GM23338 (cell line): Measurements from ENCODE around the gene IFI44L. TPM values are rescaled to one million over a fixed set of nuclear protein-coding genes. Genes with fewer than 3 reads are reported as not detected.

Source experiments
- ATAC-seq: fragments of 200-7000 bp; cut with Tn5 transposase; 3 replicates; pipeline ENCODE4 v1.9.1; 2020
- DNase-seq: peaks from one replicate; pipeline ENCODE4 v3.0.0-alpha.2; 2015; ENCODE audit warnings: low spot score
- H2AFZ ChIP-seq: fragments of 200-600 bp; sonication (generic); 2 replicates; pipeline ENCODE4 v1.8.0; 2016; ENCODE audit warnings: antibody characterized with exemption, mild to moderate bottlenecking, moderate library complexity
- H3F3A ChIP-seq: fragments of 200-600 bp; sonication (generic); replicated peaks from 2 replicates; pipeline ENCODE4 v1.8.0; 2017; ENCODE audit warnings: antibody characterized with exemption, mixed run types, low read depth
- H3K27ac ChIP-seq: fragments of 200-600 bp; sonication (generic); 2 replicates; pipeline ENCODE4 v1.6.1; 2016; ENCODE audit warnings: low read depth
- H3K27me3 ChIP-seq: fragments of 200-600 bp; sonication (generic); 2 replicates; pipeline ENCODE4 v1.8.0; 2016; ENCODE audit warnings: mild to moderate bottlenecking, mixed run types, moderate library complexity; ENCODE audit not compliant: insufficient read depth
- H3K36me3 ChIP-seq: fragments of 200-600 bp; sonication (generic); 2 replicates; pipeline ENCODE4 v1.8.0; 2016; ENCODE audit warnings: mild to moderate bottlenecking; ENCODE audit not compliant: insufficient read depth
- H3K4me1 ChIP-seq: fragments of 200-600 bp; sonication (generic); 2 replicates; pipeline ENCODE4 v1.8.0; 2016; ENCODE audit warnings: mild to moderate bottlenecking, moderate library complexity; ENCODE audit not compliant: insufficient read depth
- H3K4me2 ChIP-seq: fragments of 200-600 bp; sonication (generic); 2 replicates; pipeline ENCODE4 v1.7.1; 2017; ENCODE audit warnings: mixed run types
- H3K4me3 ChIP-seq: fragments of 200-600 bp; sonication (generic); 2 replicates; pipeline ENCODE4 v1.6.1; 2016; ENCODE audit warnings: mixed run types
- H3K79me2 ChIP-seq: fragments of 200-600 bp; sonication (generic); replicated peaks from 2 replicates; pipeline ENCODE4 v1.8.0; 2017; ENCODE audit warnings: mild to moderate bottlenecking; ENCODE audit not compliant: insufficient read depth
- H3K9me2 ChIP-seq: fragments of 200-600 bp; sonication (generic); 2 replicates; pipeline ENCODE4 v1.8.0; 2017; ENCODE audit not compliant: insufficient read depth
- H4K20me1 ChIP-seq: fragments of 200-600 bp; sonication (generic); replicated peaks from 2 replicates; pipeline ENCODE4 v1.8.0; 2017; ENCODE audit warnings: mild to moderate bottlenecking; ENCODE audit not compliant: insufficient read depth
- H3K27ac Mint-ChIP-seq: 2 replicates; pipeline ENCODE4 v1.8.0; 2020; ENCODE audit warnings: inconsistent platforms, mild to moderate bottlenecking, moderate library complexity, mixed read lengths
- H3K27me3 Mint-ChIP-seq: 3 replicates; pipeline ENCODE4 v1.8.0; 2022; ENCODE audit warnings: low read depth, mild to moderate bottlenecking, moderate library complexity, mixed read lengths, inconsistent platforms; ENCODE audit not compliant: insufficient read depth, poor library complexity
- H3K36me3 Mint-ChIP-seq: 3 replicates; pipeline ENCODE4 v1.8.0; 2021; ENCODE audit warnings: low read depth, mild to moderate bottlenecking, inconsistent platforms, moderate library complexity, mixed read lengths
- H3K4me1 Mint-ChIP-seq: 3 replicates; pipeline ENCODE4 v1.8.0; 2020; ENCODE audit warnings: mild to moderate bottlenecking, inconsistent platforms, mixed read lengths
- H3K4me3 Mint-ChIP-seq: 3 replicates; pipeline ENCODE4 v1.8.0; 2021; ENCODE audit warnings: moderate library complexity, mild to moderate bottlenecking, inconsistent platforms, mixed read lengths
- H3K9me3 Mint-ChIP-seq: 3 replicates; pipeline ENCODE4 v1.8.0; 2020; ENCODE audit warnings: moderate library complexity, mild to moderate bottlenecking, inconsistent platforms, mixed read lengths
- CREB1 ChIP-seq: fragments of 250-450 bp; sonication (Bioruptor Pico); IDR thresholded peaks from 2 replicates; pipeline ENCODE4 v1.5.0; 2020; ENCODE audit warnings: low read depth, mild to moderate bottlenecking, moderate library complexity
- EZH2 ChIP-seq: fragments of 200-600 bp; sonication (generic); IDR thresholded peaks from one replicate; pipeline ENCODE4 v1.8.0; 2017; ENCODE audit warnings: antibody characterized with exemption, mild to moderate bottlenecking, low read depth; ENCODE audit not compliant: unreplicated experiment
- EZH2phosphoT487 ChIP-seq: fragments of 200-600 bp; sonication (generic); IDR thresholded peaks from one replicate; pipeline ENCODE4 v1.8.1; 2018; ENCODE audit warnings: antibody characterized with exemption; ENCODE audit not compliant: unreplicated experiment
- JUNB ChIP-seq: IDR thresholded peaks from one replicate; pipeline ENCODE4 v1.6.1; 2016; ENCODE audit warnings: antibody characterized with exemption; ENCODE audit not compliant: unreplicated experiment
- NANOG ChIP-seq: IDR thresholded peaks from 2 replicates; pipeline ENCODE4 v1.6.1; 2016; ENCODE audit warnings: antibody characterized with exemption, borderline replicate concordance
- POLR2AphosphoS5 ChIP-seq: IDR thresholded peaks from 2 replicates; pipeline ENCODE4 v1.6.1; 2016; ENCODE audit warnings: antibody characterized with exemption, low read depth
- STAT1 ChIP-seq: IDR thresholded peaks from one replicate; pipeline ENCODE4 v1.6.1; 2016; ENCODE audit warnings: antibody characterized with exemption; ENCODE audit not compliant: unreplicated experiment
- ZNF114 ChIP-seq: fragments of 250-450 bp; sonication (Bioruptor Pico); IDR thresholded peaks from 2 replicates; pipeline ENCODE4 v1.5.0; 2020; ENCODE audit warnings: mild to moderate bottlenecking, moderate library complexity
- ZNF331 ChIP-seq: fragments of 250-450 bp; sonication (Bioruptor Pico); IDR thresholded peaks from 2 replicates; pipeline ENCODE4 v1.5.0; 2020; ENCODE audit warnings: low read depth, mild to moderate bottlenecking, moderate library complexity
- polyA plus RNA-seq: library from polyadenylated mRNA; unstranded; fragments of >200 nt; fragmentation: Nextera tagmentation; extraction: Ambion mirVana; gene quantifications from 2 replicates; pipeline ENCODE4 v1.2.1, GENCODE V29; 2016
- total RNA-seq: library from RNA; depleted of rRNA; stranded (reverse); fragments of >200 nt; shearing (Covaris generic); gene quantifications from 2 replicates; pipeline ENCODE4 v1.2.3, GENCODE V29; 2014
- TF ChIP-seq, protein P1 (sequence below), 2 experiments: fragments of 200-600 bp in 1 of 2; sonication (generic) in 1 of 2; conservative IDR thresholded peaks; 2 replicates each; pipeline versions ENCODE4 v1.5.1 to v1.6.1; 2016 to 2017; ENCODE audit warnings: antibody characterized with exemption in 2 of 2, low read depth in 2 of 2, mild to moderate bottlenecking in 2 of 2, moderate library complexity in 1 of 2
- TF ChIP-seq, protein P2 (sequence below): IDR thresholded peaks from one replicate; pipeline ENCODE4 v1.6.1; 2018; ENCODE audit warnings: antibody characterized with exemption; ENCODE audit not compliant: unreplicated experiment
- TF ChIP-seq, protein P3 (sequence below): fragments of 250-450 bp; sonication (Bioruptor Pico); IDR thresholded peaks from 2 replicates; pipeline ENCODE4 v1.5.0; 2020; ENCODE audit warnings: mild to moderate bottlenecking, moderate library complexity
- TF ChIP-seq, protein P4 (sequence below): IDR thresholded peaks from 2 replicates; pipeline ENCODE4 v1.6.1; 2016; ENCODE audit warnings: antibody characterized with exemption

IFI44L gene
- total and polyA plus RNA-seq, 2 experiments from 2014 or later, result not detected

DNA sequence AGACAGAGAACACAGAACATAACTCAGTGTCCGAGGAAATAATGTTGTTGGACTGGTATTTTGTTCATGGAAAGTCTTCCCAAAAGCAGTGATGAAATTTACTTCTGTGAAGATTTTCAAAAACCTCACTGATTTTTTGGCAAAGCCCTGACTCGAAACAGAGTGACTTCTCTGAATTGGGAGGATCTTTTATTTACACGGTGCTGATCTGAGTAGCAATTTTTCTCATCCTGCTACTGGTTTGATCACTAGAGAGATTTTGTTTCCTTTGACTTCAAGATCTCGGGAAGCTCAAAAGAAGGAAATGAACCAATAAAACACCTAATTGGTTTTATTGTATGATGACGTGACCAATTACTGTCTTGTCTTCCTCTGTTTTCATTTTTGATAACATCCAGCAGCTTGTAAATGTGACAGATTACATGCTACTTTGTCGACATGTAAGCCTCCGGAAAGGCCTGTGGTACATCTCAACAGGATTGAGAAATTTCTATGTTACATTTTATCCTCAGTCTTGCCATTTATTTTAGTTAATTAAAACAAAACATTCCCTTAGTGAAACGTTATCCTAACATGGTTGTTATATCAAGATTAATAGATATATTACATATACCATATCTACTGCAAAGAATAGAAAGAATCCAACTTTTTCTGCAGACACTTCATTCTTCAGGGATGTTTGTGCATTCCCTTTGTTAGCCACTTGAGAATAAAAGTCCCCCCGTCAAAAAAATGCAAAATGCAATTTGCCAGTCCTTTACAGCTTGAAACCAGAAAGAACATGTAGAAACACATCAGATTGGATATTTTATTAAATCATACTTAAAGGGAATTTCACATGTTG, 42.8 kb upstream of the IFI44L start:
- H3K27me3 ChIP-seq, result no peaks in the 10 kb centered on the region
- H3K4me3 ChIP-seq, result no peak overlapping the region
- Mint-ChIP-seq H3K4me3 (no peak overlapping the region), H3K9me3 (no peaks in the 10 kb centered on the region), H3K27ac (no peak overlapping the region), H3K4me1 (no peaks in the 10 kb centered on the region), H3K36me3 (no peaks in the 10 kb centered on the region), H3K27me3 (peaks cover 3% of the 10 kb centered on the region)
- no peaks in the 10 kb centered on the region for H4K20me1 ChIP-seq
- no peak overlapping the region for H2AFZ ChIP-seq
- H3K4me1 ChIP-seq, result no peaks in the 10 kb centered on the region
- ATAC-seq (no peak), DNase-seq (no peak)
- no peaks in the 10 kb centered on the region for H3K79me2 ChIP-seq
- H3F3A ChIP-seq, result no peaks in the 10 kb centered on the region
- H3K27ac ChIP-seq, result no peak overlapping the region
- H3K4me2 ChIP-seq, result no peak overlapping the region
- H3K36me3 ChIP-seq, result no peaks in the 10 kb centered on the region
- TF ChIP-seq, protein P1, sequence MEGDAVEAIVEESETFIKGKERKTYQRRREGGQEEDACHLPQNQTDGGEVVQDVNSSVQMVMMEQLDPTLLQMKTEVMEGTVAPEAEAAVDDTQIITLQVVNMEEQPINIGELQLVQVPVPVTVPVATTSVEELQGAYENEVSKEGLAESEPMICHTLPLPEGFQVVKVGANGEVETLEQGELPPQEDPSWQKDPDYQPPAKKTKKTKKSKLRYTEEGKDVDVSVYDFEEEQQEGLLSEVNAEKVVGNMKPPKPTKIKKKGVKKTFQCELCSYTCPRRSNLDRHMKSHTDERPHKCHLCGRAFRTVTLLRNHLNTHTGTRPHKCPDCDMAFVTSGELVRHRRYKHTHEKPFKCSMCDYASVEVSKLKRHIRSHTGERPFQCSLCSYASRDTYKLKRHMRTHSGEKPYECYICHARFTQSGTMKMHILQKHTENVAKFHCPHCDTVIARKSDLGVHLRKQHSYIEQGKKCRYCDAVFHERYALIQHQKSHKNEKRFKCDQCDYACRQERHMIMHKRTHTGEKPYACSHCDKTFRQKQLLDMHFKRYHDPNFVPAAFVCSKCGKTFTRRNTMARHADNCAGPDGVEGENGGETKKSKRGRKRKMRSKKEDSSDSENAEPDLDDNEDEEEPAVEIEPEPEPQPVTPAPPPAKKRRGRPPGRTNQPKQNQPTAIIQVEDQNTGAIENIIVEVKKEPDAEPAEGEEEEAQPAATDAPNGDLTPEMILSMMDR (conservative IDR thresholded peaks at IDR 0.05; ENCODE audit: low read depth in 2 of 2), result no peak
- TF ChIP-seq EZH2phosphoT487, result no peak
- no peak for TF ChIP-seq ZNF331 (CRISPR knock-in tag)
- no peak for TF ChIP-seq ZNF114 (CRISPR knock-in tag)
- TF ChIP-seq NANOG, result no peak
- TF ChIP-seq EZH2, result no peak
- TF ChIP-seq, protein P2, sequence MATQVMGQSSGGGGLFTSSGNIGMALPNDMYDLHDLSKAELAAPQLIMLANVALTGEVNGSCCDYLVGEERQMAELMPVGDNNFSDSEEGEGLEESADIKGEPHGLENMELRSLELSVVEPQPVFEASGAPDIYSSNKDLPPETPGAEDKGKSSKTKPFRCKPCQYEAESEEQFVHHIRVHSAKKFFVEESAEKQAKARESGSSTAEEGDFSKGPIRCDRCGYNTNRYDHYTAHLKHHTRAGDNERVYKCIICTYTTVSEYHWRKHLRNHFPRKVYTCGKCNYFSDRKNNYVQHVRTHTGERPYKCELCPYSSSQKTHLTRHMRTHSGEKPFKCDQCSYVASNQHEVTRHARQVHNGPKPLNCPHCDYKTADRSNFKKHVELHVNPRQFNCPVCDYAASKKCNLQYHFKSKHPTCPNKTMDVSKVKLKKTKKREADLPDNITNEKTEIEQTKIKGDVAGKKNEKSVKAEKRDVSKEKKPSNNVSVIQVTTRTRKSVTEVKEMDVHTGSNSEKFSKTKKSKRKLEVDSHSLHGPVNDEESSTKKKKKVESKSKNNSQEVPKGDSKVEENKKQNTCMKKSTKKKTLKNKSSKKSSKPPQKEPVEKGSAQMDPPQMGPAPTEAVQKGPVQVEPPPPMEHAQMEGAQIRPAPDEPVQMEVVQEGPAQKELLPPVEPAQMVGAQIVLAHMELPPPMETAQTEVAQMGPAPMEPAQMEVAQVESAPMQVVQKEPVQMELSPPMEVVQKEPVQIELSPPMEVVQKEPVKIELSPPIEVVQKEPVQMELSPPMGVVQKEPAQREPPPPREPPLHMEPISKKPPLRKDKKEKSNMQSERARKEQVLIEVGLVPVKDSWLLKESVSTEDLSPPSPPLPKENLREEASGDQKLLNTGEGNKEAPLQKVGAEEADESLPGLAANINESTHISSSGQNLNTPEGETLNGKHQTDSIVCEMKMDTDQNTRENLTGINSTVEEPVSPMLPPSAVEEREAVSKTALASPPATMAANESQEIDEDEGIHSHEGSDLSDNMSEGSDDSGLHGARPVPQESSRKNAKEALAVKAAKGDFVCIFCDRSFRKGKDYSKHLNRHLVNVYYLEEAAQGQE, result no peak
- no peak for TF ChIP-seq JUNB
- no peak for TF ChIP-seq CREB1 (CRISPR knock-in tag)
- TF ChIP-seq, protein P3, sequence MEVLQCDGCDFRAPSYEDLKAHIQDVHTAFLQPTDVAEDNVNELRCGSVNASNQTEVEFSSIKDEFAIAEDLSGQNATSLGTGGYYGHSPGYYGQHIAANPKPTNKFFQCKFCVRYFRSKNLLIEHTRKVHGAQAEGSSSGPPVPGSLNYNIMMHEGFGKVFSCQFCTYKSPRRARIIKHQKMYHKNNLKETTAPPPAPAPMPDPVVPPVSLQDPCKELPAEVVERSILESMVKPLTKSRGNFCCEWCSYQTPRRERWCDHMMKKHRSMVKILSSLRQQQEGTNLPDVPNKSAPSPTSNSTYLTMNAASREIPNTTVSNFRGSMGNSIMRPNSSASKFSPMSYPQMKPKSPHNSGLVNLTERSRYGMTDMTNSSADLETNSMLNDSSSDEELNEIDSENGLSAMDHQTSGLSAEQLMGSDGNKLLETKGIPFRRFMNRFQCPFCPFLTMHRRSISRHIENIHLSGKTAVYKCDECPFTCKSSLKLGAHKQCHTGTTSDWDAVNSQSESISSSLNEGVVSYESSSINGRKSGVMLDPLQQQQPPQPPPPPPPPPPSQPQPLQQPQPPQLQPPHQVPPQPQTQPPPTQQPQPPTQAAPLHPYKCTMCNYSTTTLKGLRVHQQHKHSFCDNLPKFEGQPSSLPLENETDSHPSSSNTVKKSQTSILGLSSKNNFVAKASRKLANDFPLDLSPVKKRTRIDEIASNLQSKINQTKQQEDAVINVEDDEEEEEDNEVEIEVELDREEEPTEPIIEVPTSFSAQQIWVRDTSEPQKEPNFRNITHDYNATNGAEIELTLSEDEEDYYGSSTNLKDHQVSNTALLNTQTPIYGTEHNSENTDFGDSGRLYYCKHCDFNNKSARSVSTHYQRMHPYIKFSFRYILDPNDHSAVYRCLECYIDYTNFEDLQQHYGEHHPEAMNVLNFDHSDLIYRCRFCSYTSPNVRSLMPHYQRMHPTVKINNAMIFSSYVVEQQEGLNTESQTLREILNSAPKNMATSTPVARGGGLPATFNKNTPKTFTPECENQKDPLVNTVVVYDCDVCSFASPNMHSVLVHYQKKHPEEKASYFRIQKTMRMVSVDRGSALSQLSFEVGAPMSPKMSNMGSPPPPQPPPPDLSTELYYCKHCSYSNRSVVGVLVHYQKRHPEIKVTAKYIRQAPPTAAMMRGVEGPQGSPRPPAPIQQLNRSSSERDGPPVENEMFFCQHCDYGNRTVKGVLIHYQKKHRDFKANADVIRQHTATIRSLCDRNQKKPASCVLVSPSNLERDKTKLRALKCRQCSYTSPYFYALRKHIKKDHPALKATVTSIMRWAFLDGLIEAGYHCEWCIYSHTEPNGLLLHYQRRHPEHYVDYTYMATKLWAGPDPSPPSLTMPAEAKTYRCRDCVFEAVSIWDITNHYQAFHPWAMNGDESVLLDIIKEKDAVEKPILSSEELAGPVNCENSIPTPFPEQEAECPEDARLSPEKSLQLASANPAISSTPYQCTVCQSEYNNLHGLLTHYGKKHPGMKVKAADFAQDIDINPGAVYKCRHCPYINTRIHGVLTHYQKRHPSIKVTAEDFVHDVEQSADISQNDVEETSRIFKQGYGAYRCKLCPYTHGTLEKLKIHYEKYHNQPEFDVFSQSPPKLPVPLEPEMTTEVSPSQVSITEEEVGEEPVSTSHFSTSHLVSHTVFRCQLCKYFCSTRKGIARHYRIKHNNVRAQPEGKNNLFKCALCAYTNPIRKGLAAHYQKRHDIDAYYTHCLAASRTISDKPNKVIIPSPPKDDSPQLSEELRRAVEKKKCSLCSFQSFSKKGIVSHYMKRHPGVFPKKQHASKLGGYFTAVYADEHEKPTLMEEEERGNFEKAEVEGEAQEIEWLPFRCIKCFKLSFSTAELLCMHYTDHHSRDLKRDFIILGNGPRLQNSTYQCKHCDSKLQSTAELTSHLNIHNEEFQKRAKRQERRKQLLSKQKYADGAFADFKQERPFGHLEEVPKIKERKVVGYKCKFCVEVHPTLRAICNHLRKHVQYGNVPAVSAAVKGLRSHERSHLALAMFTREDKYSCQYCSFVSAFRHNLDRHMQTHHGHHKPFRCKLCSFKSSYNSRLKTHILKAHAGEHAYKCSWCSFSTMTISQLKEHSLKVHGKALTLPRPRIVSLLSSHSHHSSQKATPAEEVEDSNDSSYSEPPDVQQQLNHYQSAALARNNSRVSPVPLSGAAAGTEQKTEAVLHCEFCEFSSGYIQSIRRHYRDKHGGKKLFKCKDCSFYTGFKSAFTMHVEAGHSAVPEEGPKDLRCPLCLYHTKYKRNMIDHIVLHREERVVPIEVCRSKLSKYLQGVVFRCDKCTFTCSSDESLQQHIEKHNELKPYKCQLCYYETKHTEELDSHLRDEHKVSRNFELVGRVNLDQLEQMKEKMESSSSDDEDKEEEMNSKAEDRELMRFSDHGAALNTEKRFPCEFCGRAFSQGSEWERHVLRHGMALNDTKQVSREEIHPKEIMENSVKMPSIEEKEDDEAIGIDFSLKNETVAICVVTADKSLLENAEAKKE (CRISPR knock-in tag), result no peak
- no peak for TF ChIP-seq POLR2AphosphoS5
- no peak for TF ChIP-seq STAT1
- TF ChIP-seq, protein P4, sequence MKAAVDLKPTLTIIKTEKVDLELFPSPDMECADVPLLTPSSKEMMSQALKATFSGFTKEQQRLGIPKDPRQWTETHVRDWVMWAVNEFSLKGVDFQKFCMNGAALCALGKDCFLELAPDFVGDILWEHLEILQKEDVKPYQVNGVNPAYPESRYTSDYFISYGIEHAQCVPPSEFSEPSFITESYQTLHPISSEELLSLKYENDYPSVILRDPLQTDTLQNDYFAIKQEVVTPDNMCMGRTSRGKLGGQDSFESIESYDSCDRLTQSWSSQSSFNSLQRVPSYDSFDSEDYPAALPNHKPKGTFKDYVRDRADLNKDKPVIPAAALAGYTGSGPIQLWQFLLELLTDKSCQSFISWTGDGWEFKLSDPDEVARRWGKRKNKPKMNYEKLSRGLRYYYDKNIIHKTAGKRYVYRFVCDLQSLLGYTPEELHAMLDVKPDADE, result no peak
- no peaks in the 10 kb centered on the region for H3K9me2 ChIP-seq
